Fibroblast of lung (primary cell): ENCODE results near the gene GSN. TPM values are rescaled to one million over a fixed set of nuclear protein-coding genes. Genes with fewer than 3 reads are reported as not detected.

ENCODE experiments used
- DNase-seq, 2 donors: peaks; one replicate each; pipeline versions ENCODE4 v3.0.0 to v3.0.0-alpha.2; 2010; ENCODE audit warnings: low read depth in 2 of 2
- H2AFZ ChIP-seq: 2 replicates; pipeline ENCODE4 v1.5.1; 2012; ENCODE audit warnings: low read length, control low read depth, inconsistent platforms
- H3K27ac ChIP-seq: 2 replicates; pipeline ENCODE4 v1.5.1; 2011; ENCODE audit warnings: low read length, control low read depth; ENCODE audit not compliant: insufficient read depth
- H3K27me3 ChIP-seq: 2 replicates; pipeline ENCODE4 v1.5.1; 2011; ENCODE audit warnings: mild to moderate bottlenecking, low read length; ENCODE audit not compliant: control insufficient read depth, insufficient read depth
- H3K36me3 ChIP-seq: 2 replicates; pipeline ENCODE4 v1.5.1; 2011; ENCODE audit warnings: low read length; ENCODE audit not compliant: control insufficient read depth, insufficient read depth
- H3K4me1 ChIP-seq: 2 replicates; pipeline ENCODE4 v1.5.1; 2011; ENCODE audit warnings: low read length; ENCODE audit not compliant: control insufficient read depth, insufficient read depth; ENCODE audit errors: extremely low read depth
- H3K4me2 ChIP-seq: 2 replicates; pipeline ENCODE4 v1.5.1; 2011; ENCODE audit warnings: low read length, control low read depth; ENCODE audit not compliant: insufficient read depth; ENCODE audit errors: extremely low read depth
- H3K4me3 ChIP-seq, 4 experiments: fragments of 200-600 bp in 1 of 4; sonication (generic) in 1 of 4; replicated peaks in 1 of 4; 2 replicates each; pipeline ENCODE4 v1.5.1; 2011 to 2016; ENCODE audit warnings: low read length in 4 of 4, low read depth in 3 of 4, mild to moderate bottlenecking in 3 of 4, control low read depth in 2 of 4, inconsistent platforms in 1 of 4, mixed read lengths in 1 of 4; ENCODE audit not compliant: insufficient read depth in 1 of 4; ENCODE audit errors: control extremely low read depth in 1 of 4
- H3K79me2 ChIP-seq: 2 replicates; pipeline ENCODE4 v1.5.1; 2012; ENCODE audit warnings: mild to moderate bottlenecking, low read length, inconsistent platforms; ENCODE audit not compliant: control insufficient read depth, insufficient read depth
- H3K9ac ChIP-seq: 2 replicates; pipeline ENCODE4 v1.5.1; 2011; ENCODE audit warnings: mild to moderate bottlenecking, low read length, control low read depth; ENCODE audit not compliant: insufficient read depth
- H3K9me3 ChIP-seq: 2 replicates; pipeline ENCODE4 v1.5.1; 2012; ENCODE audit warnings: low read depth, low read length; ENCODE audit not compliant: control insufficient read depth, insufficient read depth
- H4K20me1 ChIP-seq: 2 replicates; pipeline ENCODE4 v1.5.1; 2011; ENCODE audit warnings: low read length; ENCODE audit not compliant: control insufficient read depth, insufficient read depth; ENCODE audit errors: extremely low read depth
- CTCF ChIP-seq, 2 donors: IDR thresholded peaks in 1 of 2; conservative IDR thresholded peaks in 1 of 2; 1 replicate in 1 of 2; 2 replicates in 1 of 2; pipeline ENCODE4 v1.5.1; 2011 to 2012; ENCODE audit warnings: low read length in 2 of 2, control low read depth in 1 of 2, inconsistent platforms in 1 of 2, low read depth in 1 of 2, mild to moderate bottlenecking in 1 of 2
- EZH2 ChIP-seq: IDR thresholded peaks from 2 replicates; pipeline ENCODE4 v1.5.1; 2012; ENCODE audit warnings: low read length, control low read depth, mild to moderate bottlenecking; ENCODE audit errors: missing control alignments
- polyA plus RNA-seq, 2 donors: library from polyadenylated mRNA; depleted of rRNA in 1 of 2; stranded (reverse) in 1 of 2; unstranded in 1 of 2; fragments of >200 nt; gene quantifications; 2 replicates each; pipeline ENCODE4 v1.2.1, GENCODE V29; 2011 to 2012; ENCODE audit warnings: missing spikeins in 1 of 2
- total RNA-seq: library from RNA; depleted of rRNA; stranded (reverse); fragments of >200 nt; gene quantifications from 2 replicates; pipeline ENCODE4 v1.2.1, GENCODE V29; 2014

Gene GSN
- total and polyA plus RNA-seq, 2 donors (not counting 1 experiment from before 2014, with no cell fraction given): 432 to 588 TPM

GRCh38 chr9:121364077-121364476, 96.1 kb downstream of the GSN start:
- Histone ChIP-seq H3K4me1 (peaks cover 29% of the 10 kb centered on the region), H3K27me3 (no peaks in the 10 kb centered on the region), H2AFZ (no peak overlapping the region), H3K4me2 (peak overlapping the region; percentile 54), H3K36me3 (no peaks in the 10 kb centered on the region), H3K9ac (no peak overlapping the region), H4K20me1 (no peaks in the 10 kb centered on the region), H3K27ac (peak overlapping the region; percentile 58), H3K4me3 (peak overlapping the region in 2 of 4 experiments; percentile 3 to 8), H3K9me3 (no peaks in the 10 kb centered on the region), H3K79me2 (peaks cover 85% of the 10 kb centered on the region)
- TF ChIP-seq CTCF (conservative IDR thresholded peaks at IDR 0.05 in 1 of 2, IDR thresholded peaks at IDR 0.05 in 1 of 2; ENCODE audit: low read depth in 1 of 2, low read length in 2 of 2) (no peak), EZH2 (no peak)
- DNase-seq: no peak

DNA sequence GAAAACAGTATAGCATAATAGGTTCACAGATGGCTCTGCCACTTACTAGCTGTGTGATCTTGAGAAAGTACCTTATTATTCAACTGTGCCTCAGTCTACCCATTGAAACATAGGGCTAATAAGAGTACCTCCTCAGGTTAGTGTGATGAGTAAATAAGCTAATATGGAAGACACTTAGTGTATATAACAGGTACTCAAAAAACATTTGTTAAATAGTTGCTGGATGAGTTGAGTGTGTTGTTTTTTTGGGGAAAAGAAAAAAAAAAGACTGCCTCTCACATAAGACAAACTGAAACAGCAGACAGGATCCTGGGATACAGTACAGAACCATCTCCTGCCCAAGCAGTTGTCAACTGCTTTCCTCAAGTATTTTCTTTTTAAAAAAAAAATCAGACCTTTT, 96.9 kb downstream of the GSN start:
- Histone ChIP-seq H3K36me3 (no peaks in the 10 kb centered on the region), H3K79me2 (peaks cover 85% of the 10 kb centered on the region), H3K4me1 (peaks cover 21% of the 10 kb centered on the region), H3K9ac (no peak overlapping the region), H2AFZ (no peak overlapping the region), H4K20me1 (no peaks in the 10 kb centered on the region), H3K4me2 (peak overlapping the region; percentile 54), H3K27me3 (no peaks in the 10 kb centered on the region), H3K9me3 (no peaks in the 10 kb centered on the region), H3K4me3 (no peak overlapping the region), H3K27ac (no peak overlapping the region)
- TF ChIP-seq CTCF (conservative IDR thresholded peaks at IDR 0.05 in 1 of 2, IDR thresholded peaks at IDR 0.05 in 1 of 2; ENCODE audit: low read depth in 1 of 2, low read length in 2 of 2) (no peak), EZH2 (no peak)
- no peak for DNase-seq

- TF ChIP-seq CTCF (conservative IDR thresholded peaks at IDR 0.05 in 1 of 2, IDR thresholded peaks at IDR 0.05 in 1 of 2; ENCODE audit: low read depth in 1 of 2, low read length in 2 of 2) (no peak), EZH2 (no peak)
- Histone ChIP-seq H3K36me3 (no peaks in the 10 kb centered on the region), H2AFZ (no peak overlapping the region), H3K4me3 (no peak overlapping the region), H3K4me1 (peaks cover 17% of the 10 kb centered on the region), H3K4me2 (peak overlapping the region; percentile 23), H4K20me1 (no peaks in the 10 kb centered on the region), H3K79me2 (peaks cover 79% of the 10 kb centered on the region), H3K9ac (peak overlapping the region; percentile 30), H3K27me3 (no peaks in the 10 kb centered on the region), H3K9me3 (no peaks in the 10 kb centered on the region), H3K27ac (no peak overlapping the region)
- no peak for DNase-seq
Measured at GRCh38 chr9:121365564-121365963, 97.6 kb downstream of the GSN start.
